GM21786 (cell line): ENCODE measurements around the gene STX4.

ENCODE experiments used
- ATAC-seq: cut with Tn5 transposase; IDR thresholded peaks from one replicate; pipeline ENCODE4 v1.9.1; 2021; ENCODE audit not compliant: unreplicated experiment

The STX4 gene, protein sequence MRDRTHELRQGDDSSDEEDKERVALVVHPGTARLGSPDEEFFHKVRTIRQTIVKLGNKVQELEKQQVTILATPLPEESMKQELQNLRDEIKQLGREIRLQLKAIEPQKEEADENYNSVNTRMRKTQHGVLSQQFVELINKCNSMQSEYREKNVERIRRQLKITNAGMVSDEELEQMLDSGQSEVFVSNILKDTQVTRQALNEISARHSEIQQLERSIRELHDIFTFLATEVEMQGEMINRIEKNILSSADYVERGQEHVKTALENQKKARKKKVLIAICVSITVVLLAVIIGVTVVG

DNA sequence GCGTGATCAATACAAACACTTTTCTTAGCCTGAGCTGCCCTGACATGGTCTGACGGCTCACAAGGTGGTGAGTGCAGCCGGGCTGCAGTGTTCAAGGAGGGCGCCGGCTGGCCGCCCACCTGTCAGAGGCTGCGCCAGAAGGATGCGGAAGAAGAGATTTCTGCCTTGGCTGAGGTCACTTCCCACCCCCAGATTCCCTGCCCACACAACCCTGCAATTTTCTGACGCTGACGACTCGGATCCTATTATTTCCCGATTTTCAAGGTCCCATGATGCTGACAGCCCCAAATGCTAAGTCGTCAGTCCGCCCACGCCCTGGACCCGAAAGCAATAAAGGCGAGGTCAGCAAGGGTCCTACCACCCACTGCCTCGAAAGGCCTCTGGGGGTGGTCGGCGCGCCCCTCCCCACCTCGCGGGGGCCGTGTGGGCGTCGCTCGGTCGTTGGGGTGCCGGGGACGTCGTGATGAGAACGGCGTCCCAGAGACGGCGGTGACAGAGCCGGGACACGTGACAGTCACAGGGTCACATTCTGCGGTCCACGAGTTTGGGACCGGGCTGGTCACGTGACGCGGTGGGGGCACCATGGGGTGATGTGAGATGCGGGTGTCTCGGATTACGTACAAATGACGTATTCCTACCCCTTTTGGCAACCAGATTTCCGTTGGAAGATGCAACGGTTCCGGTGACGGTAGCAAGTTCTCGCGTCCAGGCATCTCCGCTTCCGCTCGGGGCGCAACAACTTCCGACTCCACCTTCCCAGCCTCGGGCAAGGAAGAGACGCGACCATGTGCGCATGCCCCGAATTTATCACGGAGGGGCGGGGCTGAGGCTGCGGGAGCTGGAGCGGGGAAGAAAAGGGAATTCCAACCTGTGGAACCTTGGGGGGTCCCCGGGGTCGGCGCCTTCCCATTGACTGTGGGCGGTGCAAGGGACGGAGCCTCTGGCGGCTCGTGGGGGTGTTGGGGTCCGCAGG is at the start of gene STX4:
STX4 (plus strand) TSS at position 823 of the 973 bp plus-strand sequence. CDS start 248 bp downstream, outside the sequence.
- peak; percentile 80 for ATAC-seq

DNA sequence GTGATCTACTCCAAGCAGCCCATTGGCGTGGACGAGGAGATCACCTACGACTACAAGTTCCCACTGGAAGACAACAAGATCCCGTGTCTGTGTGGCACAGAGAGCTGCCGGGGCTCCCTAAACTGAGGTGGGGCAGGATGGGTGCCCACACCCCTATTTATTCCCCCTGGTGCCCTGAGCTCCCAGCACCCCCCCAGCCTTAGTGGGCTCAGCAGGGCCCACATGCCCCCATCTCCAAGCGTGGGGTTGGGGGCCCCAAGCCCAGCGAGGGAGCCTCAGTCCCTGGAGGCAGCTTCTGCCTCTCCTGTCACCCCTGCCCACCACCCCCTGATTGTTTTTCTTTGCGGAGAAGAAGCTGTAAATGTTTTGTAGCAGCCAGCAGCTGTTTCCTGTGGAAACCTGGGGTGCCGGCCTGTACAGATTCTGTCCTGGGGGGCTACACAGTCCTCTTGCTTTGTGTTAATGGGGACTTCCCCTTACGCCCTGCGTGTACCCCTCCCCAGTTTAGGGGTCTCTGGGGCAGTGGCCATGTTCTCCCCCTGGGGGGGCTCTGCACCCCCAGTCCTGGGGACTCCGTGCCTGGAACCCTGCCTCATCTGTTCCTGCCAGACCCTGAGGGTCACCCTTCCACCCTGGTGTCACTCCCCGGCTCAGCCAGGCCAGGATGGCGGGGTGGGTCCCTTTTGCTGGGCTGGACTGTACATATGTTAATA is 49.3 kb upstream of the STX4 start:
- no peak for ATAC-seq

DNA sequence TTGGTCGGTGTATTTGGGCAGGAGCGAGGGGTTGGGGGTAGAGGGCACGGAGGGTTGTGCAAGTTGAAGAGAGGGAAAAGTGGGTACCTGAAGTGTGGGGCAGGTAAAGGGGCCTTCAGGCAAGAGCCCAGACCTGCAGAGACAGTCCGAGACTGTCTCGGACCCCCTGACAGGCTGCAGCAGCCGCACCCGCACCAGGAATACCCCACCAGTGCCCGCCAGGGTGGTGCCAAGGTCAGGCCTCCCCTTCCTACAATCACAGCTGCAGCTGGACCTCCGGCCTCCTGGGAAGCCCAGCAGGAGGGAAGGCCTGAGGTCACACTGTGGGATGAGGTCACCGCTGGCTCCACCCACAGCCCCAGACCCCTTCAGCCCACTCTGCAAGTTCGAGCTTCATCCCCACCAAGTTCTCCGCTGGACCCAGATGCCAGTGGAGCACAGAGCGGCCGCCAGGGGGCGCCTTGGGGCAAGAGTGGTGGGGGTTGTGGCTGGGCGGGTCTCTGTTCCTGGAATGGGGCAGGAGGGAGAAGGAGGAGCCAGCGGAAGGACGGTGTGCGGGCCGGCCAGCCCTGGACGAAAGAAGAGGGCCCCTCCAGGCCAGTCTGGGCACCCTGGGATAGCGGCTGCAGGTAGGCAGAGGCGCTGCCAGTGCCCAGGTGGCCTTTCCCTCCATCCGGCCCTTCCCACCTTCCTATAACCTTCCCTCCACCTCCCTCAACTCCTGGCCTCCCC is 48.5 kb upstream of the STX4 start, which contains the start of gene HSD3B7:
HSD3B7 (plus strand) TSS at position 539 of the 732 bp plus-strand sequence. CDS start 452 bp downstream, outside the sequence.
- ATAC-seq, result no peak

- ATAC-seq, result no peak
Observed at GRCh38 chr16:30985401-30986128, 47.8 kb upstream of the STX4 start.

DNA sequence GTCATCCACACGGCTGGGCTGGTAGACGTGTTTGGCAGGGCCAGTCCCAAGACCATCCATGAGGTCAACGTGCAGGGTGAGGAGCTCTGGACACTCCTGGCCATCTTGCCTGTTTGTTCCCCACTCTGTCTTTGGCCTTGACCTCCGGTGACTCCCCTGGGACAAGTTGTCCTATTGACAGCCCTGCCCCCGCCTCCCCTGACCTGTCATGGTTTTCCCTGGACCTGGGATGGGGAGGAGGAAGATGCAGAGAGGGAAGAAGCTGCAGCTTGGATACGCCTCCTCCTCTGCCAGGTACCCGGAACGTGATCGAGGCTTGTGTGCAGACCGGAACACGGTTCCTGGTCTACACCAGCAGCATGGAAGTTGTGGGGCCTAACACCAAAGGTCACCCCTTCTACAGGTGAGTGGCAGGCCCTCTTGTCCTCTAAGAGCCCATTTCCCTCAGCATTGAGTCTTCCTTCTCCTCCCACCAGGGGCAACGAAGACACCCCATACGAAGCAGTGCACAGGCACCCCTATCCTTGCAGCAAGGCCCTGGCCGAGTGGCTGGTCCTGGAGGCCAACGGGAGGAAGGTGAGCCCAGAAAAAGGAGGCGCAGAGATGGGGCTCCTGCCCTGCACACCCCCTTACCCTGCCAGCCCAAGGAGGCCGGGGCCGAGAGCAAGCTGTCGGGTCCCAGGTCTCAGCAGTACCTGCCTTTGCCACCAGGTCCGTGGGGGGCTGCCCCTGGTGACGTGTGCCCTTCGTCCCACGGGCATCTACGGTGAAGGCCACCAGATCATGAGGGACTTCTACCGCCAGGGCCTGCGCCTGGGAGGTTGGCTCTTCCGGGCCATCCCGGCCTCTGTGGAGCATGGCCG is 47.0 kb upstream of the STX4 start:
- no peak for ATAC-seq

- no peak for ATAC-seq
Observed at GRCh38 chr16:30987581-30988190, 45.7 kb upstream of the STX4 start.

GRCh38 chr16:30989469-30990047 is 43.8 kb upstream of the STX4 start:
- ATAC-seq, result no peak

- no peak for ATAC-seq
Observed at GRCh38 chr16:30990105-30990504, 43.3 kb upstream of the STX4 start.

GRCh38 chr16:30991052-30991451 is 42.3 kb upstream of the STX4 start:
- no peak for ATAC-seq

DNA sequence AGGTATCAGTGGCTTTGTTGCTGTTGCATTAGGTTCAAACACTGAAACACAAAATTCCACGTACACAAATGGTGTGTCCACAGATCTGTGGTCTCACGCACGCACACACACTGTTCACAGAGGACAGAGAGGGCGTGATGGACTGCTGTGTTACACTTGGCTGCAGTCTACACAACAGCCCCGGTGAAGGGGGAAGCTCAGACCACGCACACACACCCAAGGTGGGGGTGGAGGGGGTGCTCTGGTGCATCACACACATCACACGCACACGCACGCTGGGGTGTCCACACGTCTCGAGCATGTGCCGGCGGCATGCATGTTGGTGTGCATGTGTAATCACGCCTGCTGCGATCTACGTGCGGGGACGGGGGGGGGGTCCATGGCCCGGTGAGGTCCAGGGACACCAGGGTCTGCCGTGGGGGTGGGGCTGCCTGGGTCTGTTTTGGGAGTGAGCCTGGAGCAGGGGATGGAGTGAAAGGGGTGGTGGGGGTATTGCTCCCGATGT is 41.0 kb upstream of the STX4 start:
- no peak for ATAC-seq

- ATAC-seq, result no peak
Observed at GRCh38 chr16:30992931-30993816, 40.2 kb upstream of the STX4 start.

- no peak for ATAC-seq
Observed at GRCh38 chr16:30995927-30996323, 37.4 kb upstream of the STX4 start.

GRCh38 chr16:30996324-30996984 is 36.9 kb upstream of the STX4 start:
- ATAC-seq, result no peak

DNA sequence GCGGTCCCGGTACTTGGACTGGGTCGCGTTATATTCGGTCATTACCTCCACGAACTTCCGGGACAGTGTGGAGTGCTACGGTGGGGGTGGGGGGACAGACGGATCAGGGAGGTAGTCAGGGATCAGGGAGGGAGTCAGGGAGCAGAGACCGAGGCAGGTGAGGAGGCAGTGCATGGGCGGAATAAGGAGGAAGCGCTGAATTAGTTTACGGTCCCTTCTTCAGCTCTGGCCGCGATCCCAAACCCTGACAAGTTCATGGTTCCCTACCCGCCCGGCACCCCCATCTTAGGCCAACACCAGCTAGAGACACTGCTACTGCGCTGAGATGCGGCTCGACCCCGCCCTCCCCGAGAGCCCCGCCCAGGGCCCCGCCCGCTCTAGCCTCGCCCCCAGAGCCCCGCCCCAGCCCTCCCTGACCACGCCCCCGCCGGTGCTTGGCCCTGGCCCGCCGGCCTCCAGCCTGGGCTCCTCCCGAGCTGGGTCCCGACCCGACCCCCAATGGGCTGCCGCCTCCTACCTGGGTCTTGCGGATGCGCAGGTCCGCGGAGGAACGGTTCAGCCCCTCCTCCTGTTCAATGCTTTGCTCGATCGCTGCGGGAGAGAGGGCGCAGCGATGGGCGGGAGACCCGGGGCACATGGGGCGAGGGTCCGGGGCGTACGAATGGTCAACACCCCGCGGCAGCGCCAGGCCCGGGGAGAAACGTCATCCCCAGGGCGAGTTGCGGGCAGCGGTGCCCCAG is 36.2 kb upstream of the STX4 start:
- peak; percentile 62 for ATAC-seq
